Subcutaneous adipose tissue (tissue), 4 donors: ENCODE results near the gene FBL. TPM values are rescaled to one million over a fixed set of nuclear protein-coding genes. Genes with fewer than 3 reads are reported as not detected.

Experiments
- small RNA-seq: library from RNA; depleted of rRNA; stranded (forward); fragments of <200 nt; gene quantifications from one replicate; pipeline ENCODE3, GENCODE V24; 2016
- total RNA-seq, 4 donors: library from RNA; depleted of rRNA; stranded (reverse); fragments of >200 nt; gene quantifications; one replicate each; pipeline ENCODE4 v1.1.0, GENCODE V29; 2016
- TF ChIP-seq, protein P1 (sequence below): fragments of 450-650 bp; IDR thresholded peaks from one replicate; pipeline ENCODE4 v1.5.1; 2016; ENCODE audit warnings: low read depth, mild to moderate bottlenecking, control low read depth, antibody characterized with exemption, moderate library complexity

Gene FBL
- total RNA-seq, 4 donors from 2014 or later: 101 to 168 (median 104) TPM

DNA sequence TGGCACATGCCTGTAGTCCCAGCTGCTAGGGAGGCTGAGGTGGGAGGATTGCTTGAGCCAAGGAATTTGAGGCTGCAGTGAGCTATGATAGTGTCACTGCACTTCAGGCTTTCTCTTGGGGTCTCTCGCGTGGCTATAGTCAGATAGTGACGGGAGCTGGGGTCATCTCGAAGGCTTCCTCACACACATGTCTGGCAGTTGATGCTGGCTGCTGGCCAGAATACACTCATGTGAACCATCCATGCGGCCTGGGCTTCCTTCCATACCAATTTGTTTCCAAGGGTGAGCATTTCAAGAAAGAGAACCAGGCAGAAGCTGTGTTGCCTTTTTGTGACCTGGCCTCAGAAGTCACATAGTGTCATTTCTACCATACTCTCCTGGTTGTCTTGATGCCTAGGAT lies 41.1 kb downstream of the FBL start:
- TF ChIP-seq, protein P1, sequence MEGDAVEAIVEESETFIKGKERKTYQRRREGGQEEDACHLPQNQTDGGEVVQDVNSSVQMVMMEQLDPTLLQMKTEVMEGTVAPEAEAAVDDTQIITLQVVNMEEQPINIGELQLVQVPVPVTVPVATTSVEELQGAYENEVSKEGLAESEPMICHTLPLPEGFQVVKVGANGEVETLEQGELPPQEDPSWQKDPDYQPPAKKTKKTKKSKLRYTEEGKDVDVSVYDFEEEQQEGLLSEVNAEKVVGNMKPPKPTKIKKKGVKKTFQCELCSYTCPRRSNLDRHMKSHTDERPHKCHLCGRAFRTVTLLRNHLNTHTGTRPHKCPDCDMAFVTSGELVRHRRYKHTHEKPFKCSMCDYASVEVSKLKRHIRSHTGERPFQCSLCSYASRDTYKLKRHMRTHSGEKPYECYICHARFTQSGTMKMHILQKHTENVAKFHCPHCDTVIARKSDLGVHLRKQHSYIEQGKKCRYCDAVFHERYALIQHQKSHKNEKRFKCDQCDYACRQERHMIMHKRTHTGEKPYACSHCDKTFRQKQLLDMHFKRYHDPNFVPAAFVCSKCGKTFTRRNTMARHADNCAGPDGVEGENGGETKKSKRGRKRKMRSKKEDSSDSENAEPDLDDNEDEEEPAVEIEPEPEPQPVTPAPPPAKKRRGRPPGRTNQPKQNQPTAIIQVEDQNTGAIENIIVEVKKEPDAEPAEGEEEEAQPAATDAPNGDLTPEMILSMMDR: no peak

DNA sequence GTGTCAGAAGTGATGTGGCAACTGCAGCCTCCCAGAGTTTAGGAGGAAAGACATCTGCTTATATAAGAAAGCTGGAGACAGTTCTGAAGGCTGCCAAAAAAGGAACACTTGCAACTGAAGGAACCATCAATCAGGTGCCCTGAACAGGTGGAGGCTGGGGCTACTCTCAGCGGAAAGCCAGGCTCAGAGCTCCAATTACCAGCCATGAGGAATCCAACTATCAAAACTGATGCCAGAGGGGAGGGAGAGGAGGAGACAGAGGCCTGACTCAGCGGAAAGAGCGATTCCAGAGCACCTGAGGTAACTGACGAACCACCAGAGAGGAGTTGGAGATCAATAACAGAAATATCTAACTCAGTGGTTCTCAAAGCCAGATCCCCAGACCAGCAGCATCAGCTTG lies 43.2 kb downstream of the FBL start:
- TF ChIP-seq, protein P1: no peak

DNA sequence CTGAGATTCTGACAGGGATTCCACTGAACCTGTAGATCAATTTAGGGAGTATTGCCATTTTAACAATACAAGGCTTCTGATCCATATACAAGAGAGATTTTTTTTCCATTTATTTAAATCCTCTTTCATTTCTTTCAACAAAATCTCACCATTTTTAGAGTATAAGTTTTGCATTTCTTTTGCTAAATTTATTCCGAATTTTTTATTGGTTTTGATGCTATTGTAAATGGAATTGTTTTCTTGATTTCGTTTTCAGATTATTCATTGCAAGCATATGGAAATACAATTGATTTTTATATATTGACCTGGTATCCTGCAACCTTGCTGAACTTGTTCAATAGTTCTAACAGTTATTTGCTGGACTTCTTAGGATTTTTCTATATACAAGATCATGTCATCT lies 49.1 kb downstream of the FBL start:
- TF ChIP-seq, protein P1: no peak

DNA sequence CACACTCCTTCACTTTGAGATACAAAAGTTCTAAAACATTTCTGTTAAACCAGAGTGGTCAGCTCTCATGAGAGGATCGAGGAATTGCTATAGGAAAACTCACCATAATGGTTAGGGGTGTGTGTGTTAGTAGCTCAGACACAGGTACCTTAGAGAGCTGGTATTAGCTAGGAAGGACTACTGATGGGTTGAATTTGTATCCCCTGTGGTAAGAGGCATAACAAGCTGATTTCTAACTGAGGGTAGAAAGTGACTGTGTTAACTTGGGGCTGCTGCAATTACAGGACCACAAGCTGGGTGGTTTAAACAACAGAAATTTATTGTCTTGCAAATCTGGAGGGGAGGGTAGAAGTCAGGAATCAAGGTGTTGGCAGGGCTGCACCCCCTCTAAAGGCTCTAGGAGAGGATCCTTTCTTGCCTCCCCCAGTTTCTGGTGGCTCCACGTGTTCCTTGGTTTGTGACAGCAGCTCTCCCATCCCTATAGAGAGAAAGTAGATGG lies 50.1 kb downstream of the FBL start:
- TF ChIP-seq, protein P1: no peak

DNA sequence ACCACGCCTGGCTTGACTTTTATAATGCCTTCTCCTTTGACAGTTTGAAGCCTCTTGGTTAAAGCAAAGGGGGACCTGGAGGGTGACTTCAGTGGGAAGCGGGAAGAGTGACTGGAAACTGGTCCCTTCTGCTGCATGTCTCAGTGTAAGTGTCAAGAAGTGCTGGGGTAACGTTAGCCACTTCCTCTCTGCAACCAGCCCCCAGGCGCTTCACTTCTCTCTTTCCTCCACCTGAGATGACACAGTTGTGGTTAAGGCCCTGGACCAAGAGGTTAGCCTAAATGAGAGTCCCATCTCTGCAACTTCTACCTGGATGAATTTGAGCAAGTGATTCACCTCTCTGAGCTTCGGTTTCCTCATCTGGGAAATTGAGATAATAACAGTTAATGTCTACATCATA lies 51.2 kb downstream of the FBL start:
- TF ChIP-seq, protein P1: no peak

DNA sequence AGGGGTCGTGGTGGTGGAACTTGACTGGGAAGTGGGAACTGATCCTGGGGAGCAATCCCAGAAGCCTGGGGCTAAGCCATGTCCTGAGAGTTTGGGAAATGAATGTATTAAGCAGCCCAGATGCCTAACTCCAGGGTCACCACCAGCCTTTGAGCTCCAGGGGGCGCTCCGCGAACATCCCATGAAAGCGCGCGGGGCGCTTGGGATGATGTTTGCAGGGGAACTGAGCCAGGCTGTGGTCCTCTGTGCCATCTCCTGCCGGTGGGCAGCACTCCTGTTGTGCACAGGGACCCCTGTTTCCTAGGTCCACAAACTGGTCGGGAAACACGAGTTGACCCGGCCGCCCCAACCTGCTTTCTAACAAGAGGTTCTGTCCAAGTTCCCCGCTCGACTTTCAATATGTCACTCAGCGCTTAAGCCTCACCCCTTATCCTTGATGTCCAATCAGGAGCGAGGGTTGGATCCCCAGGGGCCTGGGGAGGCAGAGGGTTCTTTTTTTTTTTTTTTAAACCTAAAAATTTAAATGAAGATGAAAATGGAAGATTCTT lies 53.1 kb downstream of the FBL start:
- TF ChIP-seq, protein P1: no peak

- TF ChIP-seq, protein P1: no peak
Observed at GRCh38 chr19:39788244-39788643, 57.9 kb downstream of the FBL start.

Small RNAs within 50 kb of the gene (small RNA-seq; reads per million reads assigned to genes)
- gene MIR6719: not detected

Other genes with a start within 250 kb of the FBL start
- not detected for gene LGALS13, start 243.9 kb downstream of the FBL start, total RNA-seq
- gene LGALS16, start 190.5 kb downstream of the FBL start, total RNA-seq: not detected
- not detected for gene LGALS14, start 141.9 kb downstream of the FBL start, total RNA-seq
- not detected for gene CLC, start 108.3 kb downstream of the FBL start, total RNA-seq
- gene LEUTX, start 67.5 kb downstream of the FBL start, total RNA-seq: not detected
- 10 to 100 TPM in 1 of 4 donors, 1 to 10 TPM in 3; 4.9 to 15.6 (median 8.7) TPM for gene DYRK1B, start 12.2 kb downstream of the FBL start, total RNA-seq
- 100 to 1,000 TPM in 2 of 4 donors, 10 to 100 TPM in 2; 11.9 to 321 (median 115) TPM for gene FCGBP, start 88.3 kb upstream of the FBL start, total RNA-seq
- 10 to 100 TPM; 61.9 to 76.6 (median 66.9) TPM for gene PSMC4, start 124.8 kb upstream of the FBL start, total RNA-seq
- 10 to 100 TPM in 2 of 4 donors, 1 to 10 TPM in 2; 3.1 to 11.1 (median 8.1) TPM for gene ZNF546, start 150.7 kb upstream of the FBL start, total RNA-seq
- gene ZNF780B, start 209.9 kb upstream of the FBL start, total RNA-seq: 10 to 100 TPM in 3 of 4 donors, 1 to 10 TPM in 1; 10.0 to 24.3 (median 17.8) TPM
- 10 to 100 TPM in 3 of 4 donors, 1 to 10 TPM in 1; 7.0 to 14.5 (median 12.4) TPM for gene ZNF780A, start 244.6 kb upstream of the FBL start, total RNA-seq